ENCODE measurements around the gene IL11RA. TPM values are rescaled to one million over a fixed set of nuclear protein-coding genes. Genes with fewer than 3 reads are reported as not detected.
A peak's percentile ranks its signal among the peaks of the same experiment; 100 is the strongest.

The IL11RA gene
- total RNA-seq, 8 experiments from 2014 or later = 6.7 to 20.7 (median 12.7) TPM

- 60 to 100% (median 73%) methylated on average over 1 to 3 of the region's 5 CpGs; no CpG with 5 or more reads in 4 of the 10 experiments for WGBS, 10 experiments
- Histone ChIP-seq H3K27ac (no peak overlapping the region), H3K4me1 (replicated peaks in 1 of 2) (peaks cover 43 to 55% of the 10 kb centered on the region in 2 donors), H3K4me3 (no peak overlapping the region)
- in situ Hi-C loops (cut with MboI; ENCODE audit: low pct_unique_long_range_greater_than_20kb in 2 of 9, low sequenced_read_pairs in 9 of 9, unreplicated experiment in 9 of 9) = no loop called here
- ATAC-seq (replicated peaks in 6 of 8) = no peak
Measured at GRCh38 chr9:34650816-34651215, 1.2 kb upstream of the IL11RA start.

GRCh38 chr9:34651321-34651720 is 664 bp upstream of the IL11RA start:
- 0 to 67% (median 33%) methylated on average over 1 to 4 of the region's 4 CpGs; no CpG with 5 or more reads in 3 of the 10 experiments for WGBS, 10 experiments
- Histone ChIP-seq H3K4me3 (peak overlapping the region in 2 of 5 donors; percentile 23 to 30), H3K27ac (peak overlapping the region in 1 of 2 donors; percentile 69), H3K4me1 (replicated peaks in 1 of 2) (peaks cover 38 to 51% of the 10 kb centered on the region in 2 donors)
- no peak for ATAC-seq (replicated peaks in 6 of 8)
- in situ Hi-C loops (cut with MboI; ENCODE audit: low pct_unique_long_range_greater_than_20kb in 2 of 9, low sequenced_read_pairs in 9 of 9, unreplicated experiment in 9 of 9) = no loop called here

GRCh38 chr9:34652602-34653000 is 616 bp downstream of the IL11RA start:
- peak overlapping the region in 2 of 5 donors; percentile 23 to 25 for H3K4me3 ChIP-seq
- H3K4me1 ChIP-seq (replicated peaks in 1 of 2) = peaks cover 41 to 49% of the 10 kb centered on the region in 2 donors
- ATAC-seq (replicated peaks in 6 of 8) = peak in 6 of 8 experiments; percentile 1 to 21 (median 6)
- in situ Hi-C loops (cut with MboI; ENCODE audit: low pct_unique_long_range_greater_than_20kb in 2 of 9, low sequenced_read_pairs in 9 of 9, unreplicated experiment in 9 of 9) = no loop called here
- 0 to 86% (median 28%) methylated on average over 1 to 4 of the region's 5 CpGs; no CpG with 5 or more reads in 2 of the 10 experiments for WGBS, 10 experiments
- H3K27ac ChIP-seq = peak overlapping the region; percentile 43 to 56

GRCh38 chr9:34653151-34654072 is 1.4 kb downstream of the IL11RA start:
- 12 to 60% (median 17%) methylated on average over 1 to 3 of the region's 11 CpGs; no CpG with 5 or more reads in 7 of the 10 experiments for WGBS, 10 experiments
- Histone ChIP-seq H3K4me3 (no peak overlapping the region), H3K4me1 (replicated peaks in 1 of 2) (peaks cover 38 to 41% of the 10 kb centered on the region in 2 donors), H3K27ac (peak overlapping the region; percentile 43 to 56)
- in situ Hi-C loops (cut with MboI; ENCODE audit: low pct_unique_long_range_greater_than_20kb in 2 of 9, low sequenced_read_pairs in 9 of 9, unreplicated experiment in 9 of 9) = no loop called here
- peak; percentile 3 to 21 (median 18) for ATAC-seq (replicated peaks in 6 of 8)

GRCh38 chr9:34654323-34655051 is 2.5 kb downstream of the IL11RA start:
- in situ Hi-C loops (cut with MboI; ENCODE audit: low pct_unique_long_range_greater_than_20kb in 2 of 9, low sequenced_read_pairs in 9 of 9, unreplicated experiment in 9 of 9) = no loop called here
- H3K4me1 ChIP-seq (replicated peaks in 1 of 2) = peaks cover 38 to 40% of the 10 kb centered on the region in 2 donors
- peak overlapping the region in 1 of 2 donors; percentile 56 for H3K27ac ChIP-seq
- peak in 3 of 8 experiments; percentile 4 to 29 (median 5) for ATAC-seq (replicated peaks in 6 of 8)
- no peak overlapping the region for H3K4me3 ChIP-seq
- WGBS, 10 experiments = 100% methylated on average over 1 of the region's 11 CpGs; no CpG with 5 or more reads in 9 of the 10 experiments

- 60 to 100% (median 90%) methylated on average over 1 to 3 of the region's 5 CpGs; no CpG with 5 or more reads in 5 of the 10 experiments for WGBS, 10 experiments
Measured at GRCh38 chr9:34655394-34655793, 3.4 kb downstream of the IL11RA start.

GRCh38 chr9:34656992-34657391 is 5.0 kb downstream of the IL11RA start:
- Histone ChIP-seq H3K4me1 (replicated peaks in 1 of 2) (peaks cover 27 to 29% of the 10 kb centered on the region in 2 donors), H3K27ac (no peak overlapping the region), H3K4me3 (no peak overlapping the region)
- 60 to 100% (median 90%) methylated on average over 1 to 2 of the region's 5 CpGs; no CpG with 5 or more reads in 7 of the 10 experiments for WGBS, 10 experiments
- no peak for ATAC-seq (replicated peaks in 6 of 8)
- in situ Hi-C loops (cut with MboI; ENCODE audit: low pct_unique_long_range_greater_than_20kb in 2 of 9, low sequenced_read_pairs in 9 of 9, unreplicated experiment in 9 of 9) = no loop called here

More at GRCh38 chr9:34655394-34655793, 3.4 kb downstream of the IL11RA start:
- no peak overlapping the region for H3K4me3 ChIP-seq
- H3K4me1 ChIP-seq (replicated peaks in 1 of 2) = peaks cover 38 to 40% of the 10 kb centered on the region in 2 donors
- no peak overlapping the region for H3K27ac ChIP-seq
- in situ Hi-C loops (cut with MboI; ENCODE audit: low pct_unique_long_range_greater_than_20kb in 2 of 9, low sequenced_read_pairs in 9 of 9, unreplicated experiment in 9 of 9) = no loop called here
- no peak for ATAC-seq (replicated peaks in 6 of 8)

- ATAC-seq (replicated peaks in 6 of 8) = no peak
- Histone ChIP-seq H3K27ac (no peak overlapping the region), H3K4me1 (replicated peaks in 1 of 2) (peaks cover 14% of the 10 kb centered on the region in 2 donors), H3K4me3 (no peak overlapping the region)
- WGBS, 10 experiments = 80 to 100% (median 85%) methylated on average over 1 to 6 of the region's 14 CpGs; no CpG with 5 or more reads in 4 of the 10 experiments
- in situ Hi-C loops (cut with MboI; ENCODE audit: low pct_unique_long_range_greater_than_20kb in 2 of 9, low sequenced_read_pairs in 9 of 9, unreplicated experiment in 9 of 9) = no loop called here
Measured at GRCh38 chr9:34658461-34658860, 6.5 kb downstream of the IL11RA start.

GRCh38 chr9:34659592-34660253 is 7.7 kb downstream of the IL11RA start:
- WGBS, 10 experiments = 50 to 94% (median 86%) methylated on average over 2 to 5 of the region's 8 CpGs; no CpG with 5 or more reads in 4 of the 10 experiments
- no peak overlapping the region for H3K27ac ChIP-seq
- H3K4me1 ChIP-seq (replicated peaks in 1 of 2) = peaks cover 5 to 7% of the 10 kb centered on the region in 2 donors
- no peak overlapping the region for H3K4me3 ChIP-seq
- in situ Hi-C loops (cut with MboI; ENCODE audit: low pct_unique_long_range_greater_than_20kb in 2 of 9, low sequenced_read_pairs in 9 of 9, unreplicated experiment in 9 of 9) = no loop called here
- ATAC-seq (replicated peaks in 6 of 8) = no peak

- H3K4me1 ChIP-seq (replicated peaks in 1 of 2) = peaks cover 6 to 9% of the 10 kb centered on the region in 2 donors
- no peak within 1 kb of the TSS for H3K4me3 ChIP-seq
- no peak for ATAC-seq (replicated peaks in 6 of 8)
- 83 to 100% (median 94%) methylated on average over 1 to 3 of the region's 4 CpGs; no CpG with 5 or more reads in 5 of the 10 experiments for WGBS, 10 experiments
- H3K27ac ChIP-seq = no peak within 1 kb of the TSS
- in situ Hi-C loops (cut with MboI; ENCODE audit: low pct_unique_long_range_greater_than_20kb in 2 of 9, low sequenced_read_pairs in 9 of 9, unreplicated experiment in 9 of 9) = no loop called here
Measured at GRCh38 chr9:34662526-34663302, 10.7 kb downstream of the IL11RA start, which contains the start of gene CCL27. Gene CCL27 (minus strand): TSS chr9:34662657. CDS start chr9:34662633, 24 bp downstream.

GRCh38 chr9:34663303-34663605 is 11.3 kb downstream of the IL11RA start:
- Histone ChIP-seq H3K27ac (no peak overlapping the region), H3K4me3 (no peak overlapping the region), H3K4me1 (replicated peaks in 1 of 2) (peaks cover 6 to 9% of the 10 kb centered on the region in 2 donors)
- no peak for ATAC-seq (replicated peaks in 6 of 8)
- in situ Hi-C loops (cut with MboI; ENCODE audit: low pct_unique_long_range_greater_than_20kb in 2 of 9, low sequenced_read_pairs in 9 of 9, unreplicated experiment in 9 of 9) = no loop called here
